Measurements from ENCODE around the gene TRIM44. TPM values are rescaled to one million over a fixed set of nuclear protein-coding genes. Genes with fewer than 3 reads are reported as not detected.

The TRIM44 gene
- polyA plus RNA-seq, 1 experiment, result 62.0 TPM

GRCh38 chr11:35620795-35621194 lies 41.8 kb upstream of the TRIM44 start:
- Histone ChIP-seq H3K36me3 (ENCODE audit: control insufficient read depth, insufficient read depth, low read length) (no peaks in the 10 kb centered on the region), H3K4me3 (ENCODE audit: low read depth, low read length) (no peak overlapping the region), H3K27me3 (ENCODE audit: control insufficient read depth, insufficient read depth, low read length) (no peaks in the 10 kb centered on the region)
- no peak for DNase-seq (ENCODE audit: low read depth)
- ChIA-PET CTCF (interaction anchor here (0.8 to 2.8 kb wide), 4 partner anchors 90 to 644 kb away, joined by 3 to 15 read pairs (median 4); no protein-coding TSS in a partner anchor), POLR2A (no interaction called here)
- no peak for TF ChIP-seq CTCF (IDR thresholded peaks at IDR 0.05; ENCODE audit: insufficient read depth, low read depth, low read length)

DNA sequence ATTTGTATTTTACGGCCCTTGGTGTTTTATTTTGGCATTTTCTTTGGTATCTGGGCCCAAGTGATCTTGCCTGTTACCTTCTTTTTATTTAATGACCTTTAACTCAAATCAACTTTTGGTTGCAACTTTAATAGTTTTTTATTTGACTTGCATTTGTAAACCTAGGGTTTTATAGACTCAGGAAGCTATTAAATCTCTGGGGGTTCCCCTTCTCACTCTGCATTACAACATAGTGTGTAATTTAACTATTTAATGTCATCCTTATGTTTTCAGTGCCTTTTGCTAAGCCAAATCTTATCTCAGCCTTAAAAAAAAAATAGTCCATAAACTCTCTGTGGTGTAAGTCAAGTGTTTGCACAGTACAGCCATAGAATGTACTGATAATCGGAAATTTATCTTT lies 41.0 kb upstream of the TRIM44 start:
- H3K4me3 ChIP-seq (ENCODE audit: low read depth, low read length), result no peak overlapping the region
- ChIA-PET POLR2A (no interaction called here), CTCF (no interaction called here)

DNA sequence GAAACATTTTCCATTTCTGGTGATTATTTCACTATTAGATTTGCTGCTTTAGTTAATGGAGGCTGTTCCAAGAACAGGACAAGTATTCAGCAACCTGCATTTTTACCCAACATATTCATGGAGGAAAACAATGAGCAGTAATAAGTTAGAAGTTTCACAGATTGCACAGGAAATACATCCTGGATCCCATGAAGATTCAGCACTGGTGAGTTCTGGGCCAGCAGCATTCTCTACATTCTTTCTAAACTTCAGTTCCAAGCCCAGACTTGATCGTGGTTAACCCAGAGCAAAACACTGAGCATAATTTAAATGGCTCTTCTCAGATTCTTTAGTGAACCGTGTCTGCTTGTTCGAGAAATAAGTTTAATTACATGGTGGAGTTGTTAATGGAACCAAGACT lies 40.5 kb upstream of the TRIM44 start:
- H3K27me3 ChIP-seq (ENCODE audit: control insufficient read depth, insufficient read depth, low read length), result no peaks in the 10 kb centered on the region
- no peaks in the 10 kb centered on the region for H3K36me3 ChIP-seq (ENCODE audit: control insufficient read depth, insufficient read depth, low read length)
- ChIA-PET POLR2A (no interaction called here), CTCF (no interaction called here)
- TF ChIP-seq CTCF (IDR thresholded peaks at IDR 0.05; ENCODE audit: insufficient read depth, low read depth, low read length), result no peak
- peak; percentile 39 for DNase-seq (ENCODE audit: low read depth)
- H3K4me3 ChIP-seq (ENCODE audit: low read depth, low read length), result no peak overlapping the region

More for the DNA sequence above, 41.0 kb upstream of the TRIM44 start:
- Histone ChIP-seq H3K27me3 (ENCODE audit: control insufficient read depth, insufficient read depth, low read length) (no peaks in the 10 kb centered on the region), H3K36me3 (ENCODE audit: control insufficient read depth, insufficient read depth, low read length) (no peaks in the 10 kb centered on the region)
- peak; percentile 37 for DNase-seq (ENCODE audit: low read depth)
- no peak for TF ChIP-seq CTCF (IDR thresholded peaks at IDR 0.05; ENCODE audit: insufficient read depth, low read depth, low read length)

GRCh38 chr11:35623621-35624168 lies 38.9 kb upstream of the TRIM44 start:
- no peaks in the 10 kb centered on the region for H3K27me3 ChIP-seq (ENCODE audit: control insufficient read depth, insufficient read depth, low read length)
- ChIA-PET CTCF (interaction anchor here (0.8 kb wide), 1 partner anchor 212 kb away, joined by 5 read pairs; no protein-coding TSS in a partner anchor), POLR2A (no interaction called here)
- DNase-seq (ENCODE audit: low read depth), result no peak
- TF ChIP-seq CTCF (IDR thresholded peaks at IDR 0.05; ENCODE audit: insufficient read depth, low read depth, low read length), result no peak
- H3K4me3 ChIP-seq (ENCODE audit: low read depth, low read length), result no peak overlapping the region
- no peaks in the 10 kb centered on the region for H3K36me3 ChIP-seq (ENCODE audit: control insufficient read depth, insufficient read depth, low read length)

GRCh38 chr11:35624316-35624715 lies 38.3 kb upstream of the TRIM44 start:
- H3K27me3 ChIP-seq (ENCODE audit: control insufficient read depth, insufficient read depth, low read length), result no peaks in the 10 kb centered on the region
- H3K4me3 ChIP-seq (ENCODE audit: low read depth, low read length), result no peak overlapping the region
- H3K36me3 ChIP-seq (ENCODE audit: control insufficient read depth, insufficient read depth, low read length), result no peaks in the 10 kb centered on the region
- CTCF ChIA-PET, result interaction anchor here (0.7 to 0.8 kb wide), 2 partner anchors 141 to 211 kb away, joined by 3 to 5 read pairs; no protein-coding TSS in a partner anchor
- POLR2A ChIA-PET, result no interaction called here
- no peak for DNase-seq (ENCODE audit: low read depth)
- TF ChIP-seq CTCF (IDR thresholded peaks at IDR 0.05; ENCODE audit: insufficient read depth, low read depth, low read length), result no peak
